ENCODE measurements around the gene FOSL1.

The FOSL1 gene

GRCh38 chr11:65900125-65900898, at the start of gene FOSL1:
Gene FOSL1 (minus strand): TSS chr11:65900388. CDS start chr11:65900339, 49 bp downstream.
- peak; percentile 97 for DNase-seq

DNA sequence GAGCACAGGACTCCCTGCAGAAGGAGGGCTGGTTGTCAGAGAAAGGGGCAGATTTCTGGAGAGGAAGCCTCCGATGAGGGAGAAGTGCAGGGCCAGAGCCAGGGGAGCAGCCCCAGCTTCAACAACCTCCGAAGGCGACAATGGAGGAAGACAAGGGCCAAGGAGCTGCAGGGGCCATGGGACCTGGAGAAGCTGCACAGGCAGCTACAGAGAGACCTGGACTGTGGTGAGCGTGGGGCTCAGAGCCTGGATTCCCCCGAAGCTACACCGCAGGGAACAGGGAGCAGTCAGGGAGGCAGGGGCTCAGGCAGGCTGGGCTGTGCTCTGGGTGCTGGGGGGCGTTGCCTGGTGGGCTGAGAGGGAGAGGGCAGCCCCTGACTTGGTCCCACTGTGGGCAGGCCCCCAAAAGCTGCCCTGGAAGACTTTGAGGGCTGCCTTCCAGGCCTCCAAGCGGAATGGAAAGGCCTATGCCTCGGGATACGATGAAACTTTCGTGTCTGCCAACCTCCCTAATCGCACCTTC, 47.5 kb upstream of the FOSL1 start:
- DNase-seq = no peak

DNA sequence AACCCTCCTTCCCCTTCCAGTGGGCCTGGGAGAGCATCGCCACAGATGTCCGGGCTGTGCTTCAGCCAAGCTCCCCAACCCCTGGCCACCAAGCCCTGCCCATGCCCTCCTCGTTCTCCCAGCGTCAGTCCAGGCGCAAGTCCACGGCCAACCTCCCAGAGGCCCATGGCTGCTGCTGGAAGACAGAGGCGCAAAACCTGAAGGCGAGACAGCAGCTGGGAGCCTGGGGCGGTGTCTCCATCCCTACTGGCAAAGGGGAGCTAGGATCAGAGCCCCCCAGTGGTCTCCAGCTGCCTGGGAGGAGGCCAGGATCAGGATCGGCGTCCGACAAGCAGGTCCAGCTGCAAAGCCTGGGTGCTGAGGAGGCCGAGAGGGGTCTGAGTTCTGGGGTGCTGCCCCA, 46.9 kb upstream of the FOSL1 start:
- no peak for DNase-seq

DNA sequence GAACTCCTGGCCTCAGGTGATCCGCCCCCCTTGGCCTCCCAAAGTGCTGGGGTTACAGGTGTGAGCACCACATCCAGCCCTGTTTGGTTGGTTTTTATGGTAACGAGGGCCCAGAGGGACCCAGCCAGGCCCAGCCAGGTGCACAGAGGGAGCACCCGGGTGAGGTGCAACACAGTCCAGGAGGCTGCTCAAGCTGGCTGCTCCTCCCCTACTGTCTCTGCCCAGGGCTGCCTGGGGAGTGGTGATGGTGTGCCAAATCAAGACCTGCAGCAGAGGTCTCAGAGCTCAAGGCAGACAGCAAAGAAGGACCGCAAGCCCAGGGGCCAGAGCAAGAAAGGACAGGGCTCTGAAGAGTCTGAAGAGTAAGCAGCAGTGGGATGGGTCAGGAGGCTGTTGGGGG, 46.5 kb upstream of the FOSL1 start:
- DNase-seq = no peak

- no peak for DNase-seq
Measured at GRCh38 chr11:65945941-65946558, 45.9 kb upstream of the FOSL1 start.

DNA sequence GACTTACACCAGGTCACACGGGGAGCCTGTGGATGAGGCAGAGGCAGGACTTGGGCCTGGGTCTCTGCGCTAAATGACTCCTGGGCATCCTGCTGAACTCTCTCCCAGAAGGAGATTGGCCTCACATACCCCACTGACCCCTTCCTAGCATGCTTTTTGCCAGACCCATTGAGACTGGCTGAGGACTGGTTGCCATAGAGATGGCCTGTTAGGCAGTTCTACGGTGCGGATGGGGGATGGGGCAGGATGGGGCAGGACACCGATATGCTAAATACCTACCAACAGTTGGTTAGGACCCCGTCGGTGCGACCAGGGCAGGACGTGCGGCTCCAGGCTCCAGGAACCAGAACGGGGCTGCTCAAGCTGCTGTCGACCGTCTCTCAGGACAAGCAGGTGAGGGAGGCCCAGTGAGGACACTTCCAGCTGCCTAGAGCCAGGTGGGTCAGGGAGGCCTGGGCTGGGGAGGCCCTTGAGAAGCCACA, 45.3 kb upstream of the FOSL1 start, which contains the start of gene TSGA10IP:
Gene TSGA10IP, plus strand, starts transcription at position 51 of the 482 bp plus-strand sequence. Its CDS starts 196 bp downstream, at position 247.
- DNase-seq = no peak

DNA sequence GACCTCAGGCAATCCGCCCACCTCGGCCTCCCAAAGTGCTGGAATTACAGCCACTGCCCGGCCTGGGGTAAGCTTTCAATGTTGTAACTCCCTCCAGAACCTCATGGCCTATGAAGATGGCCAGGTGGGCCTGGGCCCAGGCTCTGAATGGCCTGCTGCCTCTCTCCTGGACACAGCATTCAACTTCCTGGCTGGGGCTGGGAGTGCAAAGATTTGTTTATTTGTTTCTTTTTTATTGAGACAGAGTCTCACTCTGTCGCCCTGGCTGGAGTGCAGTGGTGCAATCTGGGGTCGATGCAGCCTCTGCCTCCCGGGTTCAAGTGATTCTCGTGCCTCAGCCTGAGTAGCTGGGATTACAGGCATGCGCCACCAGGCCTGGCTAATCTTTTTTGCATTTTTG, 44.6 kb upstream of the FOSL1 start:
- no peak for DNase-seq

DNA sequence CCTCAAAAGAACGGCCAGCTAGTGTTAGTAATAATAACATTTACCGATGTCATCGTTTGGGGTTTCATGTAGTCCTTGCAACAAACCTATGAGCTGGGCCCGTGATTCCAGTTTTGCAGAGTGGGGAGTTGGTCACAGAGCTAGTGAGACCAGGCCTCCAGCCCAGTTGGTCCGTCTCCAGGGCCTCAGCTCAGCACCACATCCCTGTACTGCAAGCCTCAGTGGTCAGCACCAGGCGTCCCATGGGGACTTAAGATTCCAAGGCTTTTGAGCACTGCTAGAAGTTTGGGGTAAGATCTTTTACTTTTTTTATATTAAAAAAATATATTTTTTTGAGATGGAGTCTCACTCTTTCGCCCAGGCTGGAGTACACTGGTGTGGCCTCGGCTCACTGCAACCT, 44.0 kb upstream of the FOSL1 start:
- no peak for DNase-seq

GRCh38 chr11:65942531-65942930, 42.3 kb upstream of the FOSL1 start:
- DNase-seq = no peak

- DNase-seq = no peak
Measured at GRCh38 chr11:65941720-65942310, 41.6 kb upstream of the FOSL1 start.

- no peak for DNase-seq
Measured at GRCh38 chr11:65937766-65938165, 37.6 kb upstream of the FOSL1 start.

GRCh38 chr11:65934014-65934413, 33.8 kb upstream of the FOSL1 start:
- DNase-seq = no peak

GRCh38 chr11:65932558-65932919, 32.4 kb upstream of the FOSL1 start:
- DNase-seq = no peak

DNA sequence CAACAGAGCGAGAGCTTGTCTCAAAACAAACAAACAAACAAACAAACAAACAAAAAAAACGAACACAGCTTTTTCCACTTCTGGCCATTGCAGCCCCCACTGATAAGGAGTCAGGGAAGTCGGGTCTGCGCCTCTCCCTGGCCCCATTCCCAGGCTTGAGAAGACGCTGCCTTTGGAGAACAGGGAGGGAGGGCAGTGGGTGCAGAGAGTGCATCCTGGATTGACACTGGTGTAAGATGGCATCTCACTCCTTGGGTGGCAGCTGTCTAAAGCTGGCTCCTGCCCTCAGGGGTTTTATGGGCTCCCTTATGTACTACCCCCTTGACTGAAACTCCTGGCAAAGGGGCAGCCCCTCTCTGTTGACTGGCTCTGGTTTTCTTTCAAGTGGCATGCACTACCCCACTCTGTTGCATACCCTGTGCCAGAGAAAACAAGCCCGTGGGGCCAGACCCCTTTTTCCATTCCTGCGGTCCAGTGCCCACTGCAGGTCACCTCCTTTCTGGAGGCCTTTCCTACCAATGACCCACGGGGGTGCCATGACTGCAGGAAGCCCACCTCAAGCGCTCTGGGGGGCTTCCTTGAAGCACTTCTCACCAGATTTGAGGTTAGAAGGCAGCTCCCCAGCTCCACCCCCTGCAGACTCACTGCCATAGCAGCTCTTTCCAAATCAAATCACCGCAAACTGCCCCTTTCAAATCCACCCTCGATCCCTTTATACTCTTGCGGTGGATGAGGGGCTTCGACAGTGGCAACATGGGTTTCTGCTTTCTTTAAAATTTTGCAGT, 31.8 kb upstream of the FOSL1 start:
- no peak for DNase-seq

DNA sequence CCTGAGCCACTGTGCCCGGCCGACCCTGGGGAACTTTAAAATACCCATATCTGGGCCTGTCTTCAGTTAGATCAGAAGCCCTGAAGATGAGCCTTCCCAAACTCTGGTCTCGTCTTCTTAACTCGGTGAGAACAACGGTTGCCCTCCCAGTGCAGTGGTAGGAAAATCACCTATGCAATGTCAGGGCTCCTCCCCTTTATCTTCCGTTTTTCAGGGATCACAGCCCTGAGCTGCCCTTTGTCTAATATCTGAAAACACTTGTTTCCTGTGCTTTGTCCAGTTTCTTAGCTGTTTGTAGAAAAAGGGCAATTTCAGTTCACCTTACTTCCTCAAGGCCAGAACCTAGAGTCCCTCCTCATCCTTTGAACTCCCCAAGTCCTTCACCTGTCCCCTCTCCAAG, 28.5 kb upstream of the FOSL1 start:
- DNase-seq = no peak

DNA sequence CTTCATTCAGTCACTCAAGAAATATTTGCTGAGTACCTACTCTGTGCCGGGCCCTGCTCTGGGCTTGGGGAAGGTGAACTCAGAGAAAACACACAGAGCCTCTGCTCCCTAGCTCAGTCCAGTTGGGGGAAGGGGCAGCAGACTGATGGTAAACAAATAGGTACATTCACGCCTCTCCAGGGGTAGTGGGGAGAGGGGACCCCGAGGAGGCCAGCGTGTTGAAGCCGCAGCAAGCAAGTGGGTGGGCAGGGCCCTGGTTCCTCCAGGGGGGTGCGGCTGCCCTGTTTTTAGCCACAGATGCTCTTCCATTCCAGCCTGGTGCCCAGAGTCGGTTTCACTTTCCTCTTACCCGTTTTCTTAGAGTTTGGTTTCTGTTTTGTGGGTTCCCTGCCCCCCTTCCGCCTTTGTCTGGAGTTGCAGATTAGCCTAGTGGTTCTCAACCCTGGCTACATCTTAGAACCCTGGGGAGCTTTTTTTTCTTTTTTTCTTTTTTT, 27.8 kb upstream of the FOSL1 start:
- DNase-seq = peak; percentile 77

DNA sequence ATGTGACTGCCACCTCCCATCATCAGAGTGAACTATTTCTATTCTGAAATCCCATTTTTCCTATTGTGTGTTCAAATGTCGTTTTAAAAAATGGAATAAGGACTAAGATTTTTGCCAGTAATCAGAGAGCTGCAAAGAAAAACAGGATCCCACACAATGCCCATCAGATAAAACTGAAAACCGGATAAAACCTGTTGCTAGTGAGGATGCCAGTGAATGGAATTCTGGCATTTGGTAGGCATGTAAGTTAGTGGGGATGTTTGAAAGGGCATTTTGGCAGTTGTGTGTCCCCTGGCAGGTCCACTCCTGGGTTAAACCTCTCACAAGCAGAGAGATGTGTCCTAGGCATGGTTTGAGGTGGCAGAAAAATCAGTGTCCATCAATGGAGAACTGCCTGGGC, 25.2 kb upstream of the FOSL1 start:
- no peak for DNase-seq

- no peak for DNase-seq
Measured at GRCh38 chr11:65922565-65922964, 22.4 kb upstream of the FOSL1 start.

DNA sequence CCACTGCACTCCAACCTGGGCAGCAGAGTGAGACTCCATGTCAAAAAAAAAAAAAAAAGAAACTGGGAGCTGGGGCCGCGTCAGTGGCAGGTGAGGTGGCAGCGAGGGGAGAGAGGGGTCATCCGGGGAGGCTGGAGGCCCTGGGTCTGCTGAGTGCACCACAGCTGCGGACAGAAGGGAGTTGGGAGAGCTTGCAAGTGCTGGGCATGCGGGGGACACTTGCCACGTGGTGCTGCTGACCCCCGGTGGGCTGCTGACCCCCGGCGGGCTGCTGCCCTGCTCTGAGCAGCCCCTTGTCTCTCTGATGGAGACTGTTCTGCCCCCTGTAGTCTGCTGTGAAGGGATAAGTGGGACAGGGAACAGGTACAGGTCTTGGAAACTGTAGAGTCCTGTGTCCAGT, 21.7 kb upstream of the FOSL1 start:
- DNase-seq = no peak

DNA sequence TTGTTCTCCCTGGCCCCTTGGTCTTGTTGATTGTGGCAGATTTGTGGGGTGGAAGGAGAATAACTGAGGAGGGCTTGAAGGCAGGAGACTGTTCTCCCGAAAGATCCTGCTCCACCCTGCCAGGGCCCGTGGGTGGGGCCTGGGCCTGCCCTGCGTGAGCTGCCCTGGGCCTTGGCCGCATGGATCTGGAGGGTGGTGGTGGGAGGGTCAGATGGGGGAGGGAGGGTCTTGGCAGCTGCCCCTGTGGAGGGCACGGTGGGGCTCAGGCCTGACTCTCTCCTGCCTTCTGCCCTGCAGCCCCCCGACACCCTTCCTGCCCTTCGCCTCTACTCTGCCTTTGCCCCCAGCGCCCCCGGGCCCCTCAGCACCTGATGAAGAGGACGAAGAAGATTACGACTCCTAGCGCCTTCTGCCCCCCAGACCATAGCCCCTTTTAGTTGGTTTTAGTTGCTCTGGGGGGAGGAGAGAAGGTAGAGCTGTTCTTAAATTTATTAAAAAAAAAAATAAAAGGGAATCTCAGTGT, 20.9 kb upstream of the FOSL1 start:
- DNase-seq = no peak

DNA sequence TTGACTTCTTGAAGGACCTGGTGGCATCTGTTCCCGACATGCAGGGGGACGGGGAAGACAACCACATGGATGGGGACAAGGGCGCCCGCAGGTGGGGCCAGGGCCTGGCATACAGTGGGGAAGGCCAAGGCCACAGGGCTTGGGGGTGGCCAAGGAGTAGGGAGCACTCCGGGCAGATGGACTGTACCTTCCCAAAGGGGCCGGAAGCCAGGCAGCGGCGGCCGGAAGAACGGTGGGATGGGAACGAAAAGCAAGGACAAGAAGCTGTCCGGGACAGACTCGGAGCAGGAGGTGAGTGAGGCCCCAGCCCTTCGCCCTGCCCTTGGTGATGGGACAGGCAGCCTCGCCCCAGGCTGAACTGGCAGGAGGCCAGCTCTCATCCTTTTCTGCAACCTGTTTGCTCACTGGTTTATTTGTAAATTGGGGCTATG, 20.2 kb upstream of the FOSL1 start:
- no peak for DNase-seq

DNA sequence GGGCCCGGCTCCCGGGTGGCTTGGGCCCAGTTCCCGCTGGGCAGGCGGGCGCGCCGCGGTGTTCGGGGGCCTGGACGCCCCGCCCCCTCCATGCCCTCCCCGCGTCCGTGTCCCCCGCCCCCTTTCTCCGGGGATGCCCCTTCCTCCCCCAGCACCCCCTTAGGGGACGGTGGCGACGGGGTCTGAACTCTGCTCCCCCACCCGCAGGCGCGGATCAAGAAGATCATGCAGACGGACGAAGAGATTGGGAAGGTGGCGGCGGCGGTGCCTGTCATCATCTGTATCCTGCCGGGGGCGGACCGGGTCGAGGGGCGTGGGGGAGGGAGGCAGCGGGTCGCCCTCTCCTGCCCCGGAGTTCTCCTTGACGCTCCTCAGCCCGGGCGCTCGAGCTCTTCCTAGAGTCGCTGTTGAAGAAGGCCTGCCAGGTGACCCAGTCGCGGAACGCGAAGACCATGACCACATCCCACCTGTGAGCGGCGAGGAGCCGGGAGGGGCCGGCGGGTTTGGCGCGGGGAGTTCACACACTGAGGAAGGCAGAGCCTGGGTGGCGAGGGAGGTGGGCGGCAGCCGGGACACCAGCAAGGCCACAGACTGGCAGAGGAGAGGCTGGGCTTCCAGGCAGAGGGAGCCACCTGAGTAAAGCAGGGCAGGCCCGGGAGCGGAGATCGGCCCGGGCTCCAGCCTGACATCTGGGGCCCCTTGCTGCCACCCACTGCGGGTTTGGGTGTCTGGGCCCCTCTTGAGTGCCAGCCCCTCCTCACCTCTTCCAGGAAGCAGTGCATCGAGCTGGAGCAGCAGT, 19.6 kb upstream of the FOSL1 start:
- no peak for DNase-seq

Data from CD4-positive, alpha-beta T cell treated with Interferon gamma for 1 hour (primary cell).